Measurements from ENCODE around the gene C2orf49.

Gene C2orf49

DNA sequence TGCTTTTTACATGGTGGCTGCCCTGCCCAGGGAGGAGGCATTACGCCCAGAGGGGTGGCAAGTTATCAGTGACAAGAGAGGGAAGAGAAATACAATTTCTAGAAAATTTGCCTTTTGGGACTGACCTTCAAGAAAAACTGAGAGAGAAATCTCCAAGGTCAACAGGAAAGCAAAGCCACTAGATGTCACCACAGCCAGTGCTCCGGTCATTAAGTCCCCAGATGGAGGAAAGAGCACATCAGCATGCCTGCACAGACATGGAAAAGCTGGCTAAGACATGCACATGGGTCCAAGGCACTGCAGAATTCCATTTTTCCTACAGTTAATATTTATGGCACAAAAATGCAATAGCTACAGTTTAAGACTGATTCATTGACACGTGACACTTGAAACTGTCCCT is 40.5 kb downstream of the C2orf49 start:
- no peaks in the 10 kb centered on the region for H3K27me3 ChIP-seq (ENCODE audit: insufficient read depth, insufficient read length)
- H3K4me1 ChIP-seq (ENCODE audit: insufficient read depth, insufficient read length), result peaks cover 8% of the 10 kb centered on the region
- no peak overlapping the region for H3K4me3 ChIP-seq (ENCODE audit: insufficient read length, low read depth)
- peaks cover 94% of the 10 kb centered on the region for H3K36me3 ChIP-seq (ENCODE audit: insufficient read depth, insufficient read length, low read length)
- no peak overlapping the region for H3K9ac ChIP-seq (ENCODE audit: insufficient read length, low read depth)
- no peak for DNase-seq (ENCODE audit: low read depth, low spot score)
- no peak for TF ChIP-seq YY1 (IDR thresholded peaks at IDR 0.05; ENCODE audit: insufficient read depth, insufficient read length)
- TF ChIP-seq ZNF274 (IDR thresholded peaks at IDR 0.05; ENCODE audit: low read depth, low read length), result no peak
- no peak for TF ChIP-seq SUZ12 (IDR thresholded peaks at IDR 0.05; ENCODE audit: extremely low read depth, insufficient read depth, insufficient read length)
- H3K9me3 ChIP-seq (ENCODE audit: insufficient read depth, low read length), result no peaks in the 10 kb centered on the region

GRCh38 chr2:105378276-105378840 is 41.0 kb downstream of the C2orf49 start:
- Histone ChIP-seq H3K36me3 (ENCODE audit: insufficient read depth, insufficient read length, low read length) (peaks cover 94% of the 10 kb centered on the region), H3K4me3 (ENCODE audit: insufficient read length, low read depth) (no peak overlapping the region), H3K9me3 (ENCODE audit: insufficient read depth, low read length) (no peaks in the 10 kb centered on the region), H3K9ac (ENCODE audit: insufficient read length, low read depth) (no peak overlapping the region), H3K4me1 (ENCODE audit: insufficient read depth, insufficient read length) (peaks cover 8% of the 10 kb centered on the region), H3K27me3 (ENCODE audit: insufficient read depth, insufficient read length) (no peaks in the 10 kb centered on the region)
- TF ChIP-seq YY1 (IDR thresholded peaks at IDR 0.05; ENCODE audit: insufficient read depth, insufficient read length) (no peak), SUZ12 (IDR thresholded peaks at IDR 0.05; ENCODE audit: extremely low read depth, insufficient read depth, insufficient read length) (no peak), ZNF274 (IDR thresholded peaks at IDR 0.05; ENCODE audit: low read depth, low read length) (no peak)
- DNase-seq (ENCODE audit: low read depth, low spot score), result no peak

- H3K4me3 ChIP-seq (ENCODE audit: insufficient read length, low read depth), result no peak overlapping the region
- H3K9ac ChIP-seq (ENCODE audit: insufficient read length, low read depth), result no peak overlapping the region
- H3K36me3 ChIP-seq (ENCODE audit: insufficient read depth, insufficient read length, low read length), result peaks cover 94% of the 10 kb centered on the region
- H3K9me3 ChIP-seq (ENCODE audit: insufficient read depth, low read length), result no peaks in the 10 kb centered on the region
- peaks cover 8% of the 10 kb centered on the region for H3K4me1 ChIP-seq (ENCODE audit: insufficient read depth, insufficient read length)
- TF ChIP-seq YY1 (IDR thresholded peaks at IDR 0.05; ENCODE audit: insufficient read depth, insufficient read length), result no peak
- no peaks in the 10 kb centered on the region for H3K27me3 ChIP-seq (ENCODE audit: insufficient read depth, insufficient read length)
- no peak for DNase-seq (ENCODE audit: low read depth, low spot score)
Observed at GRCh38 chr2:105378921-105379383, 41.6 kb downstream of the C2orf49 start.

GRCh38 chr2:105379741-105380186 is 42.4 kb downstream of the C2orf49 start:
- Histone ChIP-seq H3K4me1 (ENCODE audit: insufficient read depth, insufficient read length) (peaks cover 8% of the 10 kb centered on the region), H3K9ac (ENCODE audit: insufficient read length, low read depth) (no peak overlapping the region)

GRCh38 chr2:105380432-105381100 is 43.2 kb downstream of the C2orf49 start:
- Histone ChIP-seq H3K4me1 (ENCODE audit: insufficient read depth, insufficient read length) (peaks cover 8% of the 10 kb centered on the region), H3K9me3 (ENCODE audit: insufficient read depth, low read length) (no peaks in the 10 kb centered on the region), H3K9ac (ENCODE audit: insufficient read length, low read depth) (no peak overlapping the region), H3K36me3 (ENCODE audit: insufficient read depth, insufficient read length, low read length) (peaks cover 94% of the 10 kb centered on the region), H3K4me3 (ENCODE audit: insufficient read length, low read depth) (no peak overlapping the region), H3K27me3 (ENCODE audit: insufficient read depth, insufficient read length) (no peaks in the 10 kb centered on the region)
- TF ChIP-seq SUZ12 (IDR thresholded peaks at IDR 0.05; ENCODE audit: extremely low read depth, insufficient read depth, insufficient read length) (no peak), YY1 (IDR thresholded peaks at IDR 0.05; ENCODE audit: insufficient read depth, insufficient read length) (no peak), ZNF274 (IDR thresholded peaks at IDR 0.05; ENCODE audit: low read depth, low read length) (no peak)
- no peak for DNase-seq (ENCODE audit: low read depth, low spot score)

More at GRCh38 chr2:105379741-105380186, 42.4 kb downstream of the C2orf49 start:
- no peak for DNase-seq (ENCODE audit: low read depth, low spot score)
- no peak for TF ChIP-seq ZNF274 (IDR thresholded peaks at IDR 0.05; ENCODE audit: low read depth, low read length)
- no peak for TF ChIP-seq SUZ12 (IDR thresholded peaks at IDR 0.05; ENCODE audit: extremely low read depth, insufficient read depth, insufficient read length)
- peaks cover 94% of the 10 kb centered on the region for H3K36me3 ChIP-seq (ENCODE audit: insufficient read depth, insufficient read length, low read length)
- no peak overlapping the region for H3K4me3 ChIP-seq (ENCODE audit: insufficient read length, low read depth)
- no peaks in the 10 kb centered on the region for H3K27me3 ChIP-seq (ENCODE audit: insufficient read depth, insufficient read length)
- H3K9me3 ChIP-seq (ENCODE audit: insufficient read depth, low read length), result no peaks in the 10 kb centered on the region

DNA sequence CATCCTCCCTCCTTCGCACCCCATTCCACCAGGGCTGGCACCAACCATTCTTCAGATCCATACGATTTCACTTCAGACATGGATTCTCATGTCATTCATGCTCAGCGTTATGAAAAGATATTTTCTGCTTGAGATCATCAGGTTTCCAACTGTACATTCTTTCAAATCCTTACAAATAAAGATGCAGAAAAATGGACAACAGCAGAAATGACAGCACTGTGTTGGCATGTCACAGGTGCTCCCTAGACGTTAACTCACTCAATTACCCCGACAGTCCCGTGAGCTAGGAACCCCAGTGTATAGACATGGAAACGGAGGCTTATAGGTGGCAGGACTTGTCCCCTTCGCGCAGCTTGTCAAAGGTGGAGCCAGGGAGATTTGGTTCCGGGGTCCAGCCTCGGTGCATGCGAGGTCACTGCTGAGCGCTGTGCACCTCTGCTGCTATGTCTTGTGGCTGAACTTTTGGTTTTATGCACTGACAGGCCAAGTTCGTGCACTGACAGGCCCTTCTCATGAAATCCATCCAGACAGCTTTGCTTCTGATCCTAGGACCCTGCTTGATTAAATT is 43.8 kb downstream of the C2orf49 start:
- no peak for DNase-seq (ENCODE audit: low read depth, low spot score)
- no peak overlapping the region for H3K4me3 ChIP-seq (ENCODE audit: insufficient read length, low read depth)
- H3K27me3 ChIP-seq (ENCODE audit: insufficient read depth, insufficient read length), result no peaks in the 10 kb centered on the region
- H3K9ac ChIP-seq (ENCODE audit: insufficient read length, low read depth), result no peak overlapping the region
- H3K4me1 ChIP-seq (ENCODE audit: insufficient read depth, insufficient read length), result peaks cover 8% of the 10 kb centered on the region
- H3K9me3 ChIP-seq (ENCODE audit: insufficient read depth, low read length), result no peaks in the 10 kb centered on the region
- H3K36me3 ChIP-seq (ENCODE audit: insufficient read depth, insufficient read length, low read length), result peaks cover 94% of the 10 kb centered on the region
- TF ChIP-seq YY1 (IDR thresholded peaks at IDR 0.05; ENCODE audit: insufficient read depth, insufficient read length) (no peak), SUZ12 (IDR thresholded peaks at IDR 0.05; ENCODE audit: extremely low read depth, insufficient read depth, insufficient read length) (no peak), ZNF274 (IDR thresholded peaks at IDR 0.05; ENCODE audit: low read depth, low read length) (no peak)

DNA sequence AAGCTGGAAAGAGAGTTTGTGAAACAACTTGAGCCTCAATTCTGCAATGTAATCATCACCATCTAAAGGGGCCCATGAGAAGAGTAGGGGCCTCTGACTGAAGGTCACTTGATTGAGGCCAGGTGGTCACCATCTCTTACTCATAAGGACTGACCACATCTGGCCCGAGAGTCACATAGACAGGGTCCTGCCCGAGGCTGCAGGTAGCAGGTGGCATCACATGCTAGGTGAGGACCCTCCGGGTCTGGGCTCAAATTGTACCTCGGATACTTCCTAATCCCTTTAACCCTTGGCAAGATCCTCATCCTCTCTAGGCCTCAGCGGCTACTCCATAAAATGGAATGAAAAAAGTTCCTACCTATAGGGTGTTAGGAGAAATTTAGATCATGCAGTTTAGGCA is 44.8 kb downstream of the C2orf49 start:
- Histone ChIP-seq H3K4me1 (ENCODE audit: insufficient read depth, insufficient read length) (peaks cover 8% of the 10 kb centered on the region), H3K36me3 (ENCODE audit: insufficient read depth, insufficient read length, low read length) (peaks cover 91% of the 10 kb centered on the region), H3K9ac (ENCODE audit: insufficient read length, low read depth) (no peak overlapping the region), H3K4me3 (ENCODE audit: insufficient read length, low read depth) (no peak overlapping the region), H3K9me3 (ENCODE audit: insufficient read depth, low read length) (no peaks in the 10 kb centered on the region), H3K27me3 (ENCODE audit: insufficient read depth, insufficient read length) (no peaks in the 10 kb centered on the region)
- no peak for DNase-seq (ENCODE audit: low read depth, low spot score)
- no peak for TF ChIP-seq ZNF274 (IDR thresholded peaks at IDR 0.05; ENCODE audit: low read depth, low read length)
- TF ChIP-seq YY1 (IDR thresholded peaks at IDR 0.05; ENCODE audit: insufficient read depth, insufficient read length), result no peak
- TF ChIP-seq SUZ12 (IDR thresholded peaks at IDR 0.05; ENCODE audit: extremely low read depth, insufficient read depth, insufficient read length), result no peak

Measured in NT2/D1 (cell line).